Osteoblast (primary cell): ENCODE results near the gene DSG3. TPM values are rescaled to one million over a fixed set of nuclear protein-coding genes. Genes with fewer than 3 reads are reported as not detected.

Experiments
- DNase-seq: peaks from one replicate; pipeline ENCODE4 v3.0.0; 2011; ENCODE audit warnings: low spot score, mixed read lengths; ENCODE audit not compliant: insufficient read length; ENCODE audit errors: missing footprints
- H2AFZ ChIP-seq: 2 replicates; pipeline ENCODE4 v1.6.0; 2011; ENCODE audit warnings: mild to moderate bottlenecking, low read length
- H3K27ac ChIP-seq: 2 replicates; pipeline ENCODE4 v1.5.1; 2011; ENCODE audit warnings: mild to moderate bottlenecking, low read depth, low read length, moderate library complexity
- H3K27me3 ChIP-seq: 2 replicates; pipeline ENCODE4 v1.6.0; 2012; ENCODE audit warnings: mild to moderate bottlenecking, control low read depth, inconsistent platforms, low read length, moderate library complexity; ENCODE audit not compliant: insufficient read depth
- H3K36me3 ChIP-seq: 2 replicates; pipeline ENCODE4 v1.5.1; 2011; ENCODE audit warnings: mild to moderate bottlenecking, low read length, control low read depth, moderate library complexity; ENCODE audit not compliant: insufficient read depth
- H3K4me1 ChIP-seq: 2 replicates; pipeline ENCODE4 v1.5.1; 2011; ENCODE audit warnings: mild to moderate bottlenecking, low read length, control low read depth, moderate library complexity; ENCODE audit not compliant: insufficient read depth
- H3K4me2 ChIP-seq: 2 replicates; pipeline ENCODE4 v1.6.0; 2011; ENCODE audit warnings: mild to moderate bottlenecking, low read length; ENCODE audit not compliant: insufficient read depth
- H3K4me3 ChIP-seq: fragments of 200-600 bp; sonication (generic); 3 replicates; pipeline ENCODE4 v1.5.1; 2012; ENCODE audit warnings: mild to moderate bottlenecking, low read length, inconsistent platforms; ENCODE audit not compliant: insufficient read depth
- H3K79me2 ChIP-seq: 2 replicates; pipeline ENCODE4 v1.6.0; 2012; ENCODE audit warnings: mild to moderate bottlenecking, low read length, control low read depth, inconsistent platforms; ENCODE audit not compliant: insufficient read depth
- H3K9me3 ChIP-seq: 2 replicates; pipeline ENCODE4 v1.5.1; 2011; ENCODE audit warnings: low read depth, low read length, control low read depth
- H4K20me1 ChIP-seq: 2 replicates; pipeline ENCODE4 v1.6.0; 2012; ENCODE audit warnings: mild to moderate bottlenecking, low read length, control low read depth; ENCODE audit not compliant: insufficient read depth
- total RNA-seq: library from RNA; depleted of rRNA; stranded (reverse); fragments of >200 nt; gene quantifications from 2 replicates; pipeline ENCODE4 v1.2.3, GENCODE V29; 2012
- TF ChIP-seq, protein P1 (sequence below): IDR thresholded peaks from 2 replicates; pipeline ENCODE4 v1.5.1; 2011; ENCODE audit warnings: mild to moderate bottlenecking, low read depth, low read length, moderate library complexity; ENCODE audit errors: extremely low read depth

The DSG3 gene
- total RNA-seq, 1 donor = 1.4 TPM

DNA sequence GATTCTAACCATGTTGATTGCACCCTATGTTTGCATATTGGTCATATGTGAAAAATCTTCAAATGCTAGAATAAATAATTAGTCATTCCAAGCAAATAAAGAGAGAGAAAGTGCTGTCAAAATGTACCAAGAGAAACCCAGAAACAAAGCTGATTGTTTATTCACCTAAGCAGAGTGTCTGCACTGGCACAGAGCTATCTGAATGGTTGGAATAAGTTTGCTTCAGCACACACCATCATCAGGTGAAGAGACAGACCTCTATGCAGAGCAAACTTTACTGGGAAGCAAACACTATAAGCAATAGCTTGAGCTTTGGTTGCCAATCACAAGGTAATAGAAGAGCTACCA, 45.5 kb upstream of the DSG3 start:
- TF ChIP-seq, protein P1, sequence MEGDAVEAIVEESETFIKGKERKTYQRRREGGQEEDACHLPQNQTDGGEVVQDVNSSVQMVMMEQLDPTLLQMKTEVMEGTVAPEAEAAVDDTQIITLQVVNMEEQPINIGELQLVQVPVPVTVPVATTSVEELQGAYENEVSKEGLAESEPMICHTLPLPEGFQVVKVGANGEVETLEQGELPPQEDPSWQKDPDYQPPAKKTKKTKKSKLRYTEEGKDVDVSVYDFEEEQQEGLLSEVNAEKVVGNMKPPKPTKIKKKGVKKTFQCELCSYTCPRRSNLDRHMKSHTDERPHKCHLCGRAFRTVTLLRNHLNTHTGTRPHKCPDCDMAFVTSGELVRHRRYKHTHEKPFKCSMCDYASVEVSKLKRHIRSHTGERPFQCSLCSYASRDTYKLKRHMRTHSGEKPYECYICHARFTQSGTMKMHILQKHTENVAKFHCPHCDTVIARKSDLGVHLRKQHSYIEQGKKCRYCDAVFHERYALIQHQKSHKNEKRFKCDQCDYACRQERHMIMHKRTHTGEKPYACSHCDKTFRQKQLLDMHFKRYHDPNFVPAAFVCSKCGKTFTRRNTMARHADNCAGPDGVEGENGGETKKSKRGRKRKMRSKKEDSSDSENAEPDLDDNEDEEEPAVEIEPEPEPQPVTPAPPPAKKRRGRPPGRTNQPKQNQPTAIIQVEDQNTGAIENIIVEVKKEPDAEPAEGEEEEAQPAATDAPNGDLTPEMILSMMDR = no peak
- no peak overlapping the region for H3K27ac ChIP-seq
- H3K4me3 ChIP-seq = no peak overlapping the region
- H4K20me1 ChIP-seq = no peaks in the 10 kb centered on the region
- H3K36me3 ChIP-seq = no peaks in the 10 kb centered on the region
- H3K27me3 ChIP-seq = no peaks in the 10 kb centered on the region
- H3K9me3 ChIP-seq = no peaks in the 10 kb centered on the region
- no peaks in the 10 kb centered on the region for H3K4me1 ChIP-seq
- no peak overlapping the region for H3K4me2 ChIP-seq
- DNase-seq = no peak
- H3K79me2 ChIP-seq = no peaks in the 10 kb centered on the region
- no peak overlapping the region for H2AFZ ChIP-seq

DNA sequence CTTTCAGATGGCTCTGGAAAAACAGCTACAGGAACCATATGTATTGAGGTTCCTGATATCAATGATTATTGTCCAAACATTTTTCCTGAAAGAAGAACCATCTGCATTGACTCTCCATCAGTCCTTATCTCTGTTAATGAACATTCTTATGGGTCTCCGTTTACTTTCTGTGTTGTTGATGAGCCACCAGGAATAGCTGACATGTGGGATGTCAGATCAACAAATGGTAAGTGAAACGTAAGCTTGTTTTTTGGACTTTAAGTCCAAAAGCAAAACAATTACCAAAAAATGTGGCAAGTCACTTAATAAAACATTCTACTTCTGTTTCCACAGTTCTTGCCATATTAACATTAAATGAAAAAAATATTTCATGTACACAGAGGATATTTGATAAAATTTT, 44.1 kb upstream of the DSG3 start:
- Histone ChIP-seq H2AFZ (no peak overlapping the region), H3K4me3 (no peak overlapping the region), H3K27ac (no peak overlapping the region), H3K4me1 (no peaks in the 10 kb centered on the region), H3K4me2 (no peak overlapping the region), H4K20me1 (no peaks in the 10 kb centered on the region), H3K27me3 (no peaks in the 10 kb centered on the region), H3K79me2 (no peaks in the 10 kb centered on the region), H3K36me3 (no peaks in the 10 kb centered on the region), H3K9me3 (no peaks in the 10 kb centered on the region)
- DNase-seq = no peak
- TF ChIP-seq, protein P1 = no peak

GRCh38 chr18:31407649-31408048, 39.9 kb upstream of the DSG3 start:
- no peak for DNase-seq
- H3K27ac ChIP-seq = no peak overlapping the region
- H4K20me1 ChIP-seq = no peaks in the 10 kb centered on the region
- no peaks in the 10 kb centered on the region for H3K27me3 ChIP-seq
- H3K4me3 ChIP-seq = no peak overlapping the region
- TF ChIP-seq, protein P1 = no peak
- H2AFZ ChIP-seq = no peak overlapping the region
- no peak overlapping the region for H3K4me2 ChIP-seq
- no peaks in the 10 kb centered on the region for H3K9me3 ChIP-seq
- no peaks in the 10 kb centered on the region for H3K79me2 ChIP-seq
- no peaks in the 10 kb centered on the region for H3K4me1 ChIP-seq
- H3K36me3 ChIP-seq = no peaks in the 10 kb centered on the region

- no peaks in the 10 kb centered on the region for H3K79me2 ChIP-seq
- no peak overlapping the region for H3K4me3 ChIP-seq
- no peaks in the 10 kb centered on the region for H3K27me3 ChIP-seq
- H2AFZ ChIP-seq = no peak overlapping the region
- no peaks in the 10 kb centered on the region for H4K20me1 ChIP-seq
- H3K36me3 ChIP-seq = no peaks in the 10 kb centered on the region
- no peak overlapping the region for H3K4me2 ChIP-seq
- no peak for DNase-seq
- H3K27ac ChIP-seq = no peak overlapping the region
- H3K9me3 ChIP-seq = peaks cover 2% of the 10 kb centered on the region
- TF ChIP-seq, protein P1 = no peak
- no peaks in the 10 kb centered on the region for H3K4me1 ChIP-seq
Measured at GRCh38 chr18:31409276-31409675, 38.3 kb upstream of the DSG3 start.
